ENCODE data around the gene KCNE5. TPM values are rescaled to one million over a fixed set of nuclear protein-coding genes. Genes with fewer than 3 reads are reported as not detected.

KCNE5 gene
- total RNA-seq, 1 donor from 2014 or later, result 0.26 TPM

- FAIRE-seq (no peak), DNase-seq (ENCODE audit: low read depth) (no peak)
- Histone ChIP-seq H3K36me3 (ENCODE audit: control insufficient read depth, insufficient read depth, low read length) (no peaks in the 10 kb centered on the region), H3K27me3 (ENCODE audit: control insufficient read depth, insufficient read depth, low read length) (no peaks in the 10 kb centered on the region), H3K4me3 (ENCODE audit: low read depth, low read length) (no peak overlapping the region)
- no peak for TF ChIP-seq CTCF (IDR thresholded peaks at IDR 0.05; ENCODE audit: insufficient read depth, low read length, severe bottlenecking)
Observed at GRCh38 chrX:109619771-109620170, 5.2 kb downstream of the KCNE5 start.

DNA sequence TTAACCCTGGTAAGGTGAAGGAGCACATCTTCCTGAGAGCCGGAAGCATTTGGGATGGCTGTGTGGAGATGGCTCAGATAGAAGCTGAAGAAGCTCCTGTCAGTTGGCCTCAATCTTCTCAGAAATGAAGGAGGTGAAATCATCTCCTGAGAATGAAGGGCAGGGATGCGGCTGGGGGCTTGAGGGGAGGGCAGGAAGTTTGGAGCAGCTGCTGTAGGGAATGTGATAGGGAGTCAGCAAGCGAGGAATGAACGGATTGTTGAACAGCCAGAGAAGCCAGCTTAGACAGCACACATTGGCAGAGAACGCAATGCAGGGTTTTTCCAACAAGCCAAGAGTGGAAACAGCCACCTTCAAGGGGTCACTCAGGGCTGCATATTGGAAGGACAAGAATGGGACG lies 10.0 kb downstream of the KCNE5 start:
- no peak overlapping the region for H3K4me3 ChIP-seq (ENCODE audit: low read depth, low read length)
- FAIRE-seq (no peak), DNase-seq (ENCODE audit: low read depth) (no peak)
- no peaks in the 10 kb centered on the region for H3K36me3 ChIP-seq (ENCODE audit: control insufficient read depth, insufficient read depth, low read length)
- TF ChIP-seq CTCF (IDR thresholded peaks at IDR 0.05; ENCODE audit: insufficient read depth, low read length, severe bottlenecking), result no peak
- H3K27me3 ChIP-seq (ENCODE audit: control insufficient read depth, insufficient read depth, low read length), result no peaks in the 10 kb centered on the region

- H3K4me3 ChIP-seq (ENCODE audit: low read depth, low read length), result no peak overlapping the region
- H3K36me3 ChIP-seq (ENCODE audit: control insufficient read depth, insufficient read depth, low read length), result no peaks in the 10 kb centered on the region
- FAIRE-seq (no peak), DNase-seq (ENCODE audit: low read depth) (no peak)
- no peak for TF ChIP-seq CTCF (IDR thresholded peaks at IDR 0.05; ENCODE audit: insufficient read depth, low read length, severe bottlenecking)
- peaks cover 4% of the 10 kb centered on the region for H3K27me3 ChIP-seq (ENCODE audit: control insufficient read depth, insufficient read depth, low read length)
Observed at GRCh38 chrX:109601486-109601885, 23.5 kb downstream of the KCNE5 start.

DNA sequence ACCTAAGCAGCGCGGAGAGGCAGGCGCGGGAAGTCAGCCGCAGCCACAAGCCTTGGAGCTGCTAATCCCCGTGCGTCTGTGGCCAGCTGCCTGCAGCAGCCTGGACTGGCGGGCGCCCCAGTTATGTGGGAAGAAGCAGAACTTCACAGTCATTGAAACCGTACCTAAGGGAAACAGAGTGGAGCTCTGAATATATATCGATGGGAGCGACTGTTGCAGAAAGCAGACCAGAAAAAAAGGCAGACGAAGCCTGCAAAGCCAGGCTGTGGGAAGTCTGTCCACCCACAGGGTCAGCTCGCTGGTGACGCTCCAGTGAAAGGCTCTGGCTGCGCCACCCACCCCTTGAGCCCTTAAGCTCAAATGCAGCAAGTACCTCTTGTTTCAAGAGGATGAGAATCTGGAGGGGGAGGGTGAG lies 24.7 kb downstream of the KCNE5 start:
- Histone ChIP-seq H3K27me3 (ENCODE audit: control insufficient read depth, insufficient read depth, low read length) (peaks cover 4% of the 10 kb centered on the region), H3K36me3 (ENCODE audit: control insufficient read depth, insufficient read depth, low read length) (no peaks in the 10 kb centered on the region), H3K4me3 (ENCODE audit: low read depth, low read length) (no peak overlapping the region)
- no peak for DNase-seq (ENCODE audit: low read depth)
- FAIRE-seq, result no peak
- no peak for TF ChIP-seq CTCF (IDR thresholded peaks at IDR 0.05; ENCODE audit: insufficient read depth, low read length, severe bottlenecking)

DNA sequence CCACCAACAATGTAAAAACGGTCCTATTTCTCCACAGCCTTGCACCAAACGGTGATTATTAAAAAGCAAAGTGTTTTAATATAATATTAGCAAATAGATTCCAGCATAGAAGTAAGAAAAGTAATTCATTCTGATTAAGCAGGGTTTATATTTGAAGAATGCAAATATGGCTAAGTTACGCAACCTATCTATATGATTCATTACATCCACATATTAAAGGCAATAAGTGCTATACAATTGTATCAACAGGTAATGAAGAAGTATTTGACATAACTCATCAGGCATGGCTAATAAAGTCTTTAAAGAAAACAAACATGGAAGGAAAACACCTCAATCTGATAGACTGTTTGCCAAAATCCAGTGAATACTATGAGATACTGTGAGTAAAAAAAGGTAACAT lies 29.0 kb downstream of the KCNE5 start:
- no peak overlapping the region for H3K4me3 ChIP-seq (ENCODE audit: low read depth, low read length)
- no peak for FAIRE-seq
- H3K27me3 ChIP-seq (ENCODE audit: control insufficient read depth, insufficient read depth, low read length), result peaks cover 4% of the 10 kb centered on the region
- H3K36me3 ChIP-seq (ENCODE audit: control insufficient read depth, insufficient read depth, low read length), result no peaks in the 10 kb centered on the region
- peak; percentile 59 for DNase-seq (ENCODE audit: low read depth)
- no peak for TF ChIP-seq CTCF (IDR thresholded peaks at IDR 0.05; ENCODE audit: insufficient read depth, low read length, severe bottlenecking)

- Histone ChIP-seq H3K27me3 (ENCODE audit: control insufficient read depth, insufficient read depth, low read length) (no peaks in the 10 kb centered on the region), H3K4me3 (ENCODE audit: low read depth, low read length) (no peak overlapping the region), H3K36me3 (ENCODE audit: control insufficient read depth, insufficient read depth, low read length) (no peaks in the 10 kb centered on the region)
- no peak for TF ChIP-seq CTCF (IDR thresholded peaks at IDR 0.05; ENCODE audit: insufficient read depth, low read length, severe bottlenecking)
- no peak for FAIRE-seq
- no peak for DNase-seq (ENCODE audit: low read depth)
Observed at GRCh38 chrX:109590176-109590575, 34.8 kb downstream of the KCNE5 start.

Measured in bronchial epithelial cell (primary cell).